Activated CD4-positive, alpha-beta T cell treated with anti-CD3 and anti-CD28 coated beads, Interleukin-2, amount 50 U/mL, for 16 hours (primary cell): ENCODE results near the gene LRMDA.
"Not testable (repeated sequence)": the region's sequence is repeated elsewhere in the genome, so short reads cannot be mapped to it uniquely, and the experiment has no call there.

Experiments used
- DNase-seq: peaks from one replicate; pipeline ENCODE4 v3.0.0-alpha.2; 2020

The LRMDA gene

GRCh38 chr10:76554478-76554877 lies 1123.1 kb downstream of the LRMDA start:
- no peak for DNase-seq

GRCh38 chr10:76555067-76555670 lies 1123.7 kb downstream of the LRMDA start:
- DNase-seq = no peak

- no peak for DNase-seq
Measured at GRCh38 chr10:76557366-76557765, 1125.9 kb downstream of the LRMDA start.

GRCh38 chr10:76558586-76558985 lies 1127.2 kb downstream of the LRMDA start:
- no peak for DNase-seq

GRCh38 chr10:76558996-76559891 lies 1127.8 kb downstream of the LRMDA start:
- DNase-seq = no peak

GRCh38 chr10:76559892-76560220 lies 1128.4 kb downstream of the LRMDA start:
- DNase-seq = no peak

GRCh38 chr10:76560338-76560737 lies 1128.9 kb downstream of the LRMDA start:
- no peak for DNase-seq

- DNase-seq = no peak
Measured at GRCh38 chr10:76563286-76563685, 1131.9 kb downstream of the LRMDA start.

- no peak for DNase-seq
Measured at GRCh38 chr10:76572021-76572420, 1140.6 kb downstream of the LRMDA start.

GRCh38 chr10:76576276-76576962 lies 1145.0 kb downstream of the LRMDA start:
- DNase-seq = no peak

- no peak for DNase-seq
Measured at GRCh38 chr10:76577455-76577854, 1146.0 kb downstream of the LRMDA start.

GRCh38 chr10:76581506-76582256 lies 1150.3 kb downstream of the LRMDA start:
- DNase-seq = no peak

- no peak for DNase-seq
Measured at GRCh38 chr10:76582531-76582930, 1151.1 kb downstream of the LRMDA start.

GRCh38 chr10:76583711-76584161 lies 1152.3 kb downstream of the LRMDA start:
- DNase-seq = no peak

GRCh38 chr10:76584466-76584865 lies 1153.0 kb downstream of the LRMDA start:
- not testable (repeated sequence) for DNase-seq
